ENCODE measurements around the gene RIGI. TPM values are rescaled to one million over a fixed set of nuclear protein-coding genes. Genes with fewer than 3 reads are reported as not detected.

RIGI gene
- polyA plus RNA-seq, 1 of the 3 experiments (the other 2 are of a cell fraction) = 1.5 TPM

DNA sequence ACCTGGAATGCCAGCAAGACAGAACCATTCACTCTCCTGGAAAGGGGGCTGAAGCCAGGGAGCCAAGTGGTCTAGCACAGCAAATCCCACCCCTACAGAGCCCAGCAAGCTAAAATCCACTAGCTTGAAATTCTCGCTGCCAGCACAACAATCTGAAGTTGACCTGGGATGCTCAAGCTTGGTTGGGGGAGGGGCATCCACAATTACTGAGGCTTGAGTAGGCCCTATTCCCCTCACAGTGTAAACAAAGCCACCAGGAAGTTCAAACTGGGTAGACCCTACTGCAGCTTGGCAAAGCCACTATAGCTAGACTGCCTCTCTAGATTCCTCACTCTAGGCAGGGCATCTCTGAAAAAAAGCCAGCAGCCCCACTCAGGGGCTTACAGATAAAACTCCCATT is 17.3 kb downstream of the RIGI start (continued):
- TF ChIP-seq FOSL2 (IDR thresholded peaks at IDR 0.05; ENCODE audit: borderline replicate concordance, low read depth) (no peak), JUND (IDR thresholded peaks at IDR 0.05) (no peak), GATA2 (CRISPR knock-in tag; IDR thresholded peaks at IDR 0.05) (no peak), SMC3 (IDR thresholded peaks at IDR 0.05; ENCODE audit: low read depth, low read length) (no peak)

- Histone ChIP-seq H3K27ac (ENCODE audit: low read depth in 2 of 2, low read length in 1 of 2) (no peak overlapping the region), H4K20me1 (ENCODE audit: insufficient read depth) (no peaks in the 10 kb centered on the region), H3K79me2 (ENCODE audit: insufficient read depth) (no peaks in the 10 kb centered on the region), H3K4me3 (ENCODE audit: low read depth in 2 of 2, low read length in 1 of 2) (no peak overlapping the region), H3K9me3 (no peaks in the 10 kb centered on the region), H3K4me2 (no peak overlapping the region), H3K9me2 (0 out of 2 replicates have a peak, but pooled peaks cover 4% of the 10 kb centered on the region), H2AFZ (ENCODE audit: low read depth) (no peak overlapping the region), H3K36me3 (replicated peaks in 1 of 2; ENCODE audit: control insufficient read depth in 1 of 2, insufficient read depth in 2 of 2, low read length in 1 of 2) (peaks cover 0 to 11% of the 10 kb centered on the region in 2 experiments), H3K27me3 (ENCODE audit: insufficient read depth) (no peaks in the 10 kb centered on the region), H3K9ac (no peak overlapping the region), H3F3A (replicated peaks; ENCODE audit: insufficient read depth) (peaks cover 13% of the 10 kb centered on the region), H3K4me1 (ENCODE audit: control insufficient read depth in 1 of 2, insufficient read depth in 2 of 2, low read depth in 1 of 2, low read length in 1 of 2) (0 out of 4 replicates have a peak, but pooled peaks cover 0 to 3% of the 10 kb centered on the region in 2 experiments)
- ChIA-PET POLR2A (no interaction called here), CTCF (interaction anchor here (0.5 kb wide), 1 partner anchor 1471 kb away, joined by 4 read pairs; no protein-coding TSS in a partner anchor)
- TF ChIP-seq CHD2 (IDR thresholded peaks at IDR 0.05; ENCODE audit: low read length, partially characterized antibody) = no peak
- WGBS (ENCODE audit: low lambda C conversion rate) = 95% methylated on average over 3 of the region's 3 CpGs
- no peak for DNase-seq
Observed at GRCh38 chr9:32503008-32503407, 23.0 kb downstream of the RIGI start.

DNA sequence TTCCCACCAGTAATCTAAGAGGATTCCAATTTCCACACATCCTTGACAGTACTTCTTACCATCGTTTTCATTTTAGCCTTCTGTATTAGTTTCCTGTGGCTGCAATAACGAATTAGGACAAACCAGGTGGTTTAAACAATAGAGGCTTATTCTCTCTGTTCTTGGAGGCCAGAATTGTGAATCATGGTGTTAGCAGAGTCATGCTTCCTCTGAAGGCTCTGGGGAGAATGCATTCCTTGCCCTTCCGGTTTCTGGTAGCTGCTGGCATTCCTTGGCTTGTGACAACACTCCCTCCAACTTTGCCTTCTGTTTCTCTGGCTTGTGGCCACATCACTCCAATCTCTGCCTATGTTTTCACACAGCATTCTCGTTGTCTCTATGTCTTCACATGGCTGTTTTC is 23.5 kb downstream of the RIGI start:
- H3K9me3 ChIP-seq = no peaks in the 10 kb centered on the region
- H3K4me3 ChIP-seq (ENCODE audit: low read depth in 2 of 2, low read length in 1 of 2) = no peak overlapping the region
- ChIA-PET POLR2A (no interaction called here), CTCF (no interaction called here)
- H3K27ac ChIP-seq (ENCODE audit: low read depth in 2 of 2, low read length in 1 of 2) = no peak overlapping the region
- WGBS (ENCODE audit: low lambda C conversion rate) = 38% methylated on average over 4 of the region's 4 CpGs
- H3K36me3 ChIP-seq (replicated peaks in 1 of 2; ENCODE audit: control insufficient read depth in 1 of 2, insufficient read depth in 2 of 2, low read length in 1 of 2) = peaks cover 0 to 12% of the 10 kb centered on the region in 2 experiments
- H3K9me2 ChIP-seq = 0 out of 2 replicates have a peak, but pooled peaks cover 4% of the 10 kb centered on the region
- H3K4me2 ChIP-seq = no peak overlapping the region
- DNase-seq = no peak
- H3K9ac ChIP-seq = no peak overlapping the region
- H2AFZ ChIP-seq (ENCODE audit: low read depth) = no peak overlapping the region
- H3K27me3 ChIP-seq (ENCODE audit: insufficient read depth) = no peaks in the 10 kb centered on the region
- H4K20me1 ChIP-seq (ENCODE audit: insufficient read depth) = no peaks in the 10 kb centered on the region
- H3K4me1 ChIP-seq (ENCODE audit: control insufficient read depth in 1 of 2, insufficient read depth in 2 of 2, low read depth in 1 of 2, low read length in 1 of 2) = 0 out of 4 replicates have a peak, but pooled peaks cover 0 to 3% of the 10 kb centered on the region in 2 experiments
- TF ChIP-seq FOXJ3 (CRISPR knock-in tag; IDR thresholded peaks at IDR 0.05) (no peak), RXRA (IDR thresholded peaks at IDR 0.05; ENCODE audit: borderline replicate concordance, low read depth) (no peak), TCF12 (IDR thresholded peaks at IDR 0.05) (0 out of 2 replicates have a peak, but pooled peaks have one; percentile 8), GATA2 (CRISPR knock-in tag; IDR thresholded peaks at IDR 0.05) (no peak), NRF1 (IDR thresholded peaks at IDR 0.05; ENCODE audit: low read depth, low read length) (no peak), YY1 (IDR thresholded peaks at IDR 0.05; ENCODE audit: low read depth) (no peak)
- H3K79me2 ChIP-seq (ENCODE audit: insufficient read depth) = no peaks in the 10 kb centered on the region
- H3F3A ChIP-seq (replicated peaks; ENCODE audit: insufficient read depth) = peaks cover 13% of the 10 kb centered on the region

GRCh38 chr9:32501868-32502267 is 24.1 kb downstream of the RIGI start:
- WGBS (ENCODE audit: low lambda C conversion rate) = 59% methylated on average over 1 of the region's 1 CpG
- Histone ChIP-seq H4K20me1 (ENCODE audit: insufficient read depth) (no peaks in the 10 kb centered on the region), H3K4me3 (ENCODE audit: low read depth in 2 of 2, low read length in 1 of 2) (no peak overlapping the region), H3K4me2 (no peak overlapping the region), H3K9me3 (no peaks in the 10 kb centered on the region), H3K27me3 (ENCODE audit: insufficient read depth) (no peaks in the 10 kb centered on the region), H3K9ac (no peak overlapping the region), H3K79me2 (ENCODE audit: insufficient read depth) (no peaks in the 10 kb centered on the region), H3K4me1 (ENCODE audit: control insufficient read depth in 1 of 2, insufficient read depth in 2 of 2, low read depth in 1 of 2, low read length in 1 of 2) (0 out of 4 replicates have a peak, but pooled peaks cover 0 to 3% of the 10 kb centered on the region in 2 experiments), H3F3A (replicated peaks; ENCODE audit: insufficient read depth) (peaks cover 9% of the 10 kb centered on the region), H2AFZ (ENCODE audit: low read depth) (no peak overlapping the region), H3K36me3 (replicated peaks in 1 of 2; ENCODE audit: control insufficient read depth in 1 of 2, insufficient read depth in 2 of 2, low read length in 1 of 2) (peaks cover 0 to 16% of the 10 kb centered on the region in 2 experiments), H3K9me2 (0 out of 2 replicates have a peak, but pooled peaks cover under 1% of the 10 kb centered on the region), H3K27ac (ENCODE audit: low read depth in 2 of 2, low read length in 1 of 2) (no peak overlapping the region)
- CTCF ChIA-PET = no interaction called here
- POLR2A ChIA-PET = no interaction called here
- TF ChIP-seq FOXM1 (IDR thresholded peaks at IDR 0.05; ENCODE audit: low read depth) = no peak
- no peak for TF ChIP-seq CTCF (IDR thresholded peaks at IDR 0.05)
- no peak for DNase-seq

All from SK-N-SH (cell line).